ENCODE results near the gene CAPZA3. TPM values are rescaled to one million over a fixed set of nuclear protein-coding genes. Genes with fewer than 3 reads are reported as not detected.

Gene CAPZA3
- total and polyA plus RNA-seq, 10 of the 15 experiments (the other 5 are each of a cell fraction or from before 2014, with no cell fraction given), result not detected

GRCh38 chr12:18719922-18720510 is 17.9 kb upstream of the CAPZA3 start:
- ATAC-seq (no peak), DNase-seq (ENCODE audit: low read depth, low spot score) (no peak), FAIRE-seq (no peak)
- RAD21 ChIA-PET (ENCODE audit: unreplicated experiment), result no interaction called here
- no peak overlapping the region for H3K9ac ChIP-seq (ENCODE audit: control insufficient read depth, insufficient read depth, low read length)
- intact Hi-C loops (cut with micrococcal nuclease; ENCODE audit: unreplicated experiment) (no loop called here), in situ Hi-C loops (cut with MboI) (no loop called here)
- H3K4me2 ChIP-seq (ENCODE audit: control insufficient read depth, insufficient read depth), result no peak overlapping the region
- no peak for TF ChIP-seq USF1 (IDR thresholded peaks at IDR 0.05; ENCODE audit: borderline replicate concordance, extremely low read length, insufficient read depth, low read depth, low read length)
- TF ChIP-seq NR2F1 (conservative IDR thresholded peaks at IDR 0.05), result no peak
- TF ChIP-seq IKZF1 (conservative IDR thresholded peaks at IDR 0.05), result no peak
- TF ChIP-seq BRCA1 (IDR thresholded peaks at IDR 0.05; ENCODE audit: low read depth, low read length), result no peak
- TF ChIP-seq PAX8 (IDR thresholded peaks at IDR 0.05), result no peak
- no peak for TF ChIP-seq MXI1 (IDR thresholded peaks at IDR 0.05; ENCODE audit: low read depth, low read length)
- no peak for TF ChIP-seq CREM (IDR thresholded peaks at IDR 0.05; ENCODE audit: low read depth)
- TF ChIP-seq SREBF1 (IDR thresholded peaks at IDR 0.05; ENCODE audit: low read length), result no peak
- TF ChIP-seq BHLHE40 (IDR thresholded peaks at IDR 0.05; ENCODE audit: borderline replicate concordance in 1 of 2, low read depth in 2 of 2, low read length in 1 of 2), result no peak
- TF ChIP-seq TCF7 (IDR thresholded peaks at IDR 0.05; ENCODE audit: borderline replicate concordance), result no peak
- TF ChIP-seq HDAC6 (IDR thresholded peaks at IDR 0.05; ENCODE audit: unreplicated experiment), result no peak
- TF ChIP-seq BCLAF1 (IDR thresholded peaks at IDR 0.05), result no peak
- no peak for TF ChIP-seq STAT3 (IDR thresholded peaks at IDR 0.05; ENCODE audit: low read depth, low read length)
- no peak for TF ChIP-seq NRF1 (conservative IDR thresholded peaks at IDR 0.05; ENCODE audit: low read depth, low read length)
- no peak for TF ChIP-seq LARP7 (IDR thresholded peaks at IDR 0.05)
- no peak for TF ChIP-seq SMAD5 (IDR thresholded peaks at IDR 0.05; ENCODE audit: low read depth)
- TF ChIP-seq CHD4 (IDR thresholded peaks at IDR 0.05), result no peak
- H3K4me1 ChIP-seq (ENCODE audit: control insufficient read depth, insufficient read depth, low read length), result no peaks in the 10 kb centered on the region
- SMC1A ChIA-PET (ENCODE audit: uncharacterized antibody, unreplicated experiment), result no interaction called here
- WGBS (ENCODE audit: insufficient coverage, insufficient replicate concordance, low lambda C conversion rate, missing lambda C conversion rate), result 5% methylated on average over 3 of the region's 3 CpGs
- no peak overlapping the region for H3K4me3 ChIP-seq
- H3K36me3 ChIP-seq (ENCODE audit: control insufficient read depth in 2 of 2, insufficient read depth in 2 of 2, low read length in 1 of 2), result no peaks in the 10 kb centered on the region
- no peaks in the 10 kb centered on the region for H3K79me2 ChIP-seq (ENCODE audit: control insufficient read depth, insufficient read depth, low read length)
- H2AFZ ChIP-seq (ENCODE audit: control insufficient read depth, low read depth, low read length), result no peak overlapping the region
- H3K27ac ChIP-seq (ENCODE audit: control insufficient read depth, insufficient read depth), result no peak overlapping the region
- no peaks in the 10 kb centered on the region for H4K20me1 ChIP-seq (ENCODE audit: control insufficient read depth, insufficient read depth)
- CTCF ChIA-PET, result interaction anchor here (0.6 kb wide), 1 partner anchor 331 kb away, joined by 3 read pairs; no protein-coding TSS in a partner anchor
- no peaks in the 10 kb centered on the region for H3K9me3 ChIP-seq (replicated peaks; ENCODE audit: control insufficient read depth, insufficient read depth, low read length)
- POLR2A ChIA-PET, result no interaction called here
- no TSS peak for BruUV-seq (replicated peaks)
- no peaks in the 10 kb centered on the region for H3K27me3 ChIP-seq (replicated peaks in 1 of 2; ENCODE audit: control insufficient read depth in 2 of 2, insufficient read depth in 2 of 2, low read length in 1 of 2)

Data from GM12878 (cell line).